Thyroid gland (tissue), 4 donors: ENCODE data around the gene TWF2.

Source experiments
- POLR2A ChIP-seq, 2 donors: fragments of 450-650 bp; IDR thresholded peaks; one replicate each; pipeline ENCODE4 v1.6.1; 2017; ENCODE audit warnings: antibody characterized with exemption in 2 of 2, mild to moderate bottlenecking in 2 of 2, moderate library complexity in 1 of 2
- TF ChIP-seq, protein P1 (sequence below), 6 experiments: fragments of 200-600 bp in 3 of 6; fragments of 450-650 bp in 3 of 6; sonication (generic) in 3 of 6; IDR thresholded peaks; one replicate each; pipeline ENCODE4 v1.5.1; 2016 to 2019; ENCODE audit warnings: antibody characterized with exemption in 6 of 6, mild to moderate bottlenecking in 2 of 6, inconsistent platforms in 1 of 6, moderate library complexity in 1 of 6

DNA sequence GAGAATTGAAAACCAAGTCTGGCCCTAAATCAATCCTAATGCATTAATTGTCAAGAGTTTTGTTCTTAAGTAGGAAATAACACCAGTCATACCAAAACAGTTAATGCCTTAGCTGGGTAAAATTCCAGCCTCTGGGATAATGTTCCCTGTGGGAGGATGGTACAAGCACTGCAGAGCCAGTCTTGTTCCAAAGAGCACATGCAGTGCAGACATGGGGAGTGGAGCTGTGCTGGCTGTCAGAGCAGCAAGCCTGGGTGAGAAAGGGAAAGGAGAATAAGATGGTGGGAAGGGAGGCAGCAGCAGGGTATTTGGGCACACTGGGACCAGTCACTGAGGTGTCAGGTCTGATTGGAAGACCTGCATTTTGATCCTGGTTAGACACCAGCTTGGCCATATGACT, 28.9 kb downstream of the TWF2 start:
- TF ChIP-seq, protein P1, sequence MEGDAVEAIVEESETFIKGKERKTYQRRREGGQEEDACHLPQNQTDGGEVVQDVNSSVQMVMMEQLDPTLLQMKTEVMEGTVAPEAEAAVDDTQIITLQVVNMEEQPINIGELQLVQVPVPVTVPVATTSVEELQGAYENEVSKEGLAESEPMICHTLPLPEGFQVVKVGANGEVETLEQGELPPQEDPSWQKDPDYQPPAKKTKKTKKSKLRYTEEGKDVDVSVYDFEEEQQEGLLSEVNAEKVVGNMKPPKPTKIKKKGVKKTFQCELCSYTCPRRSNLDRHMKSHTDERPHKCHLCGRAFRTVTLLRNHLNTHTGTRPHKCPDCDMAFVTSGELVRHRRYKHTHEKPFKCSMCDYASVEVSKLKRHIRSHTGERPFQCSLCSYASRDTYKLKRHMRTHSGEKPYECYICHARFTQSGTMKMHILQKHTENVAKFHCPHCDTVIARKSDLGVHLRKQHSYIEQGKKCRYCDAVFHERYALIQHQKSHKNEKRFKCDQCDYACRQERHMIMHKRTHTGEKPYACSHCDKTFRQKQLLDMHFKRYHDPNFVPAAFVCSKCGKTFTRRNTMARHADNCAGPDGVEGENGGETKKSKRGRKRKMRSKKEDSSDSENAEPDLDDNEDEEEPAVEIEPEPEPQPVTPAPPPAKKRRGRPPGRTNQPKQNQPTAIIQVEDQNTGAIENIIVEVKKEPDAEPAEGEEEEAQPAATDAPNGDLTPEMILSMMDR (IDR thresholded peaks at IDR 0.05): no peak
- TF ChIP-seq POLR2A (IDR thresholded peaks at IDR 0.05): no peak
